Neural cell (in vitro differentiated cells): ENCODE results near the gene MRPL3.

Source experiments
- CTCF ChIP-seq: fragments of 450-650 bp; IDR thresholded peaks from 2 replicates; pipeline ENCODE4 v1.5.1; 2014; ENCODE audit warnings: antibody characterized with exemption, mild to moderate bottlenecking, moderate library complexity; ENCODE audit not compliant: poor library complexity, severe bottlenecking
- EP300 ChIP-seq: fragments of 450-650 bp; conservative IDR thresholded peaks from 2 replicates; pipeline ENCODE4 v1.6.1; 2014; ENCODE audit warnings: antibody characterized with exemption, mild to moderate bottlenecking, moderate library complexity; ENCODE audit not compliant: poor library complexity, severe bottlenecking
- EZH2 ChIP-seq: fragments of 200-600, 300-800 bp; shearing (Covaris generic), sonication (generic); IDR thresholded peaks from 2 replicates; pipeline ENCODE4 v1.6.1; 2014; ENCODE audit warnings: antibody characterized with exemption, low read length, borderline replicate concordance, mild to moderate bottlenecking; ENCODE audit not compliant: insufficient read depth, poor library complexity, severe bottlenecking
- MXI1 ChIP-seq: fragments of 450-650 bp; conservative IDR thresholded peaks from 2 replicates; pipeline ENCODE4 v1.6.1; 2014; ENCODE audit warnings: antibody characterized with exemption, mild to moderate bottlenecking; ENCODE audit not compliant: poor library complexity, severe bottlenecking
- POLR2AphosphoS5 ChIP-seq: IDR thresholded peaks from 2 replicates; pipeline ENCODE4 v1.6.1; 2012
- REST ChIP-seq: IDR thresholded peaks from 2 replicates; pipeline ENCODE4 v1.6.1; 2012; ENCODE audit warnings: borderline replicate concordance

GRCh38 chr3:131538968-131539367 is 36.2 kb upstream of the MRPL3 start:
- TF ChIP-seq MXI1 = no peak
- TF ChIP-seq CTCF = no peak
- TF ChIP-seq EP300 = no peak
- TF ChIP-seq POLR2AphosphoS5 = no peak
- no peak for TF ChIP-seq REST
- no peak for TF ChIP-seq EZH2
